ENCODE data around the gene ALX1. TPM values are rescaled to one million over a fixed set of nuclear protein-coding genes. Genes with fewer than 3 reads are reported as not detected.

Gene ALX1
- total RNA-seq, 1 experiment from 2014 or later, result 2.1 TPM

DNA sequence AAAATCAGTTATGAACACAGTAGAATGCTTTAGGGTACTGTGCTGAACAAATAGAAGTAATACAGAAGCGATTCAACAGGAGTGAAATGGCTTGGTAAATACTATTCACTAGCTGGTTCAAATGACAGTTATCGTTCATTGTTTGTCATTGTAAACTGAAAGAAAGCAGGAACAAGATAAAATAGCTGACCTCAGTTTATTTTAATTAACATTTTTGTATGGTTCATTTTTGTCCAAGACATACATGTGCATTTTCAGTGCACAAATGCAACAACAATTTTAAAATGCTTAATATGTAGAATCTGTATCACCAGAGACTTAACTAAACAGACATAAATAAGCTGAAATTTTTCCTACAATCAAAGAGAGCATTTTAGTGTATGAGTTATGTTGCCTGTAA, 49.9 kb downstream of the ALX1 start:
- no CpG with 5 or more reads among the region's 2 CpGs for WGBS (ENCODE audit: extremely low coverage, insufficient read length, low lambda C conversion rate)
- H3K56ac ChIP-seq (ENCODE audit: insufficient read length, low read depth, low read length), result no peak overlapping the region
- no peak overlapping the region for H3K18ac ChIP-seq (ENCODE audit: insufficient read length, low read depth, low read length)
- no peak overlapping the region for H2BK15ac ChIP-seq (ENCODE audit: low read depth, low read length)
- H3K9ac ChIP-seq (ENCODE audit: extremely low read depth, insufficient read length, low read length), result no peak overlapping the region
- no peak overlapping the region for H2BK120ac ChIP-seq (ENCODE audit: low read depth, low read length, poor library complexity, severe bottlenecking)
- no peak overlapping the region for H3K4ac ChIP-seq (ENCODE audit: low read depth, low read length)
- no peaks in the 10 kb centered on the region for H4K20me1 ChIP-seq (ENCODE audit: control insufficient read depth, insufficient read depth, insufficient read length)
- no peak for DNase-seq
- H3K79me1 ChIP-seq (ENCODE audit: insufficient read depth, low read depth, low read length, poor library complexity, severe bottlenecking), result no peaks in the 10 kb centered on the region
- H3K23ac ChIP-seq (ENCODE audit: insufficient read length, low read depth, low read length), result no peak overlapping the region
- no peak overlapping the region for H4K8ac ChIP-seq (replicated peaks; ENCODE audit: insufficient read length, low read depth, low read length)
- Mint-ChIP-seq H3K27ac (no peak overlapping the region), H3K9me3 (no peaks in the 10 kb centered on the region), H3K4me1 (peaks cover 0 to 4% of the 10 kb centered on the region in 2 experiments; a peak in 2 of 4 replicates), H3K36me3 (ENCODE audit: insufficient read depth in 1 of 3, low read depth in 3 of 3) (no peaks in the 10 kb centered on the region), H3K27me3 (ENCODE audit: low read depth) (no peaks in the 10 kb centered on the region), H3K4me3 (no peak overlapping the region)
- no peak overlapping the region for H2AK5ac ChIP-seq (ENCODE audit: insufficient read length, low read length)
- H2AFZ ChIP-seq (ENCODE audit: low read length), result no peak overlapping the region
- no peaks in the 10 kb centered on the region for H3K4me1 ChIP-seq (ENCODE audit: insufficient read depth, low read length)
- H2BK12ac ChIP-seq (ENCODE audit: insufficient read length, low read depth, low read length), result no peak overlapping the region
- H4K5ac ChIP-seq (ENCODE audit: insufficient read length, low read depth, low read length), result no peak overlapping the region
- H2BK5ac ChIP-seq (ENCODE audit: insufficient read length, low read length), result no peak overlapping the region
- no peak for TF ChIP-seq CTCF (conservative IDR thresholded peaks at IDR 0.05)
- H3K4me2 ChIP-seq (ENCODE audit: insufficient read depth, insufficient read length, low read length), result no peak overlapping the region
- H3K79me2 ChIP-seq (ENCODE audit: insufficient read depth, low read length), result no peaks in the 10 kb centered on the region
- no peak overlapping the region for H3K14ac ChIP-seq (ENCODE audit: insufficient read depth, low read length)
- H3T11ph ChIP-seq (ENCODE audit: low read length), result no peak overlapping the region
- no peak overlapping the region for H2BK20ac ChIP-seq (ENCODE audit: low read depth, low read length, poor library complexity, severe bottlenecking)
- H3K27ac ChIP-seq (ENCODE audit: insufficient read length, low read depth, low read length), result no peak overlapping the region
- no peaks in the 10 kb centered on the region for H3K27me3 ChIP-seq (ENCODE audit: insufficient read depth, low read length)
- no peaks in the 10 kb centered on the region for H3K23me2 ChIP-seq (ENCODE audit: insufficient read length, low read depth, low read length, poor library complexity, severe bottlenecking)
- H4K91ac ChIP-seq (ENCODE audit: insufficient read length, low read depth, low read length), result no peak overlapping the region
- no peaks in the 10 kb centered on the region for H3K9me3 ChIP-seq (ENCODE audit: control insufficient read depth, low read depth, low read length)

All from H9 (cell line).